ENCODE measurements around the gene PUS1. TPM values are rescaled to one million over a fixed set of nuclear protein-coding genes. Genes with fewer than 3 reads are reported as not detected.
A peak's percentile ranks its signal among the peaks of the same experiment; 100 is the strongest.

The PUS1 gene
- total and polyA plus RNA-seq, 2 of the 8 experiments (the other 6 are each of a cell fraction or from before 2014, with no cell fraction given): 48.1 to 81.2 TPM

- WGBS, 2 experiments (ENCODE audit: extremely low coverage in 1 of 2, insufficient coverage in 1 of 2, insufficient read length in 1 of 2, insufficient replicate concordance in 2 of 2, low coverage in 1 of 2, low lambda C conversion rate in 2 of 2, missing lambda C conversion rate in 1 of 2): 95% methylated on average over 32 of the region's 35 CpGs; no CpG with 5 or more reads in 1 of the 2 experiments
- Histone ChIP-seq H3K79me2 (ENCODE audit: control insufficient read depth in 1 of 2, insufficient read depth in 2 of 2, low read length in 2 of 2) (no peaks in the 10 kb centered on the region), H3K56ac (replicated peaks; ENCODE audit: insufficient read length, low read depth, low read length) (no peak overlapping the region), H2BK120ac (replicated peaks; ENCODE audit: low read depth, low read length) (no peak overlapping the region), H2BK20ac (ENCODE audit: low read length) (no peak overlapping the region), H4K8ac (ENCODE audit: extremely low read depth, insufficient read depth, low read length) (no peak overlapping the region), H4K20me1 (replicated peaks in 1 of 2; ENCODE audit: control insufficient read depth in 1 of 2, insufficient read depth in 2 of 2, low read length in 2 of 2) (peaks cover 0 to 20% of the 10 kb centered on the region in 2 experiments), H3K27me3 (replicated peaks in 1 of 4; ENCODE audit: control insufficient read depth in 3 of 4, extremely low read depth in 1 of 4, insufficient read depth in 3 of 4, low read length in 3 of 4) (no peaks in the 10 kb centered on the region), H3K23me2 (ENCODE audit: low read depth, low read length) (no peaks in the 10 kb centered on the region; the same call in 1 of the 2 replicates), H2BK15ac (ENCODE audit: low read length) (no peak overlapping the region), H3K4ac (replicated peaks; ENCODE audit: insufficient read length, low read depth, low read length) (peak overlapping the region; percentile 91), H2BK5ac (ENCODE audit: low read depth, low read length) (peak overlapping the region; percentile 88), H3K27ac (ENCODE audit: low read depth, low read length) (no peak overlapping the region), H3K18ac (ENCODE audit: extremely low read depth, low read length) (no peak overlapping the region), H3K4me1 (replicated peaks in 1 of 4; ENCODE audit: control insufficient read depth in 3 of 4, insufficient read depth in 4 of 4, low read length in 3 of 4) (peaks cover 0 to 3% (median 1%) of the 10 kb centered on the region in 4 experiments; a peak in 4 of 7 replicates), H2BK12ac (ENCODE audit: low read depth, low read length) (no peak overlapping the region), H3K79me1 (ENCODE audit: low read depth, low read length) (no peaks in the 10 kb centered on the region), H3K9ac (replicated peaks in 1 of 4; ENCODE audit: extremely low read depth in 1 of 4, low read depth in 3 of 4, low read length in 3 of 4) (no peak overlapping the region), H4K5ac (ENCODE audit: insufficient read length, low read depth, low read length) (no peak overlapping the region), H2AFZ (ENCODE audit: low read length) (no peak overlapping the region), H3K9me3 (ENCODE audit: insufficient read depth in 2 of 2, low read depth in 1 of 2, low read length in 1 of 2) (no peaks in the 10 kb centered on the region), H4K91ac (replicated peaks; ENCODE audit: insufficient read length, low read length) (no peak overlapping the region), H3K4me3 (ENCODE audit: extremely low read depth in 1 of 4, insufficient read depth in 2 of 4, low read depth in 3 of 4, low read length in 4 of 4) (no peak overlapping the region), H3K4me2 (ENCODE audit: insufficient read depth in 1 of 2, low read depth in 2 of 2, low read length in 2 of 2) (no peak overlapping the region), H3K36me3 (ENCODE audit: control insufficient read depth in 2 of 4, insufficient read depth in 4 of 4, low read length in 3 of 4) (peaks cover 19 to 44% (median 36%) of the 10 kb centered on the region in 4 experiments), H3K23ac (ENCODE audit: insufficient read length) (no peak overlapping the region), H3K14ac (ENCODE audit: insufficient read length) (no peak overlapping the region), H2AK5ac (ENCODE audit: low read depth, low read length) (no peak overlapping the region)
- ChIA-PET POLR2A (ENCODE audit: partially characterized antibody) (interaction anchor here (0.5 to 5.6 kb wide), 15 partner anchors 9 to 115 kb away, joined by 3 to 44 read pairs (median 3); partner anchors contain the start of gene PUS1), CTCF (ENCODE audit: partially characterized antibody) (no interaction called here)
- TF ChIP-seq CHD2 (IDR thresholded peaks at IDR 0.05; ENCODE audit: low read length) (no peak), TCF12 (IDR thresholded peaks at IDR 0.05; ENCODE audit: low read depth, low read length) (no peak), POLR2AphosphoS5 (IDR thresholded peaks at IDR 0.05; ENCODE audit: low read depth, low read length) (peak; percentile 64)
- no peak for DNase-seq (ENCODE audit: low read depth in 1 of 2, low spot score in 2 of 2)
- no peak for FAIRE-seq
Measured at GRCh38 chr12:131944601-131945251, 15.7 kb downstream of the PUS1 start.
